GM12872 (cell line): ENCODE measurements around the gene ALOX5AP.

Experiments used
- CTCF ChIP-seq: IDR thresholded peaks from 3 replicates; pipeline ENCODE4 v1.5.1; 2011; ENCODE audit warnings: low read depth, mild to moderate bottlenecking, low read length, moderate library complexity; ENCODE audit not compliant: insufficient read depth

The ALOX5AP gene

GRCh38 chr13:30697177-30697953 lies 38.0 kb upstream of the ALOX5AP start:
- TF ChIP-seq CTCF: no peak

- no peak for TF ChIP-seq CTCF
These were observed 37.3 kb upstream of the ALOX5AP start for GRCh38 chr13:30697996-30698401.

- no peak for TF ChIP-seq CTCF
These were observed 36.8 kb upstream of the ALOX5AP start for GRCh38 chr13:30698488-30699005.

GRCh38 chr13:30700364-30700763 lies 35.0 kb upstream of the ALOX5AP start:
- TF ChIP-seq CTCF: no peak

- 0 out of 3 replicates have a peak, but pooled peaks have one; percentile 13 for TF ChIP-seq CTCF
These were observed 33.3 kb upstream of the ALOX5AP start for GRCh38 chr13:30702006-30702405.

GRCh38 chr13:30704596-30704995 lies 30.7 kb upstream of the ALOX5AP start:
- no peak for TF ChIP-seq CTCF

GRCh38 chr13:30705680-30706079 lies 29.7 kb upstream of the ALOX5AP start:
- TF ChIP-seq CTCF: no peak
